ENCODE results near the gene FAAP20. TPM values are rescaled to one million over a fixed set of nuclear protein-coding genes. Genes with fewer than 3 reads are reported as not detected.

FAAP20 gene
- total RNA-seq, 1 donor = 24.8 TPM

DNA sequence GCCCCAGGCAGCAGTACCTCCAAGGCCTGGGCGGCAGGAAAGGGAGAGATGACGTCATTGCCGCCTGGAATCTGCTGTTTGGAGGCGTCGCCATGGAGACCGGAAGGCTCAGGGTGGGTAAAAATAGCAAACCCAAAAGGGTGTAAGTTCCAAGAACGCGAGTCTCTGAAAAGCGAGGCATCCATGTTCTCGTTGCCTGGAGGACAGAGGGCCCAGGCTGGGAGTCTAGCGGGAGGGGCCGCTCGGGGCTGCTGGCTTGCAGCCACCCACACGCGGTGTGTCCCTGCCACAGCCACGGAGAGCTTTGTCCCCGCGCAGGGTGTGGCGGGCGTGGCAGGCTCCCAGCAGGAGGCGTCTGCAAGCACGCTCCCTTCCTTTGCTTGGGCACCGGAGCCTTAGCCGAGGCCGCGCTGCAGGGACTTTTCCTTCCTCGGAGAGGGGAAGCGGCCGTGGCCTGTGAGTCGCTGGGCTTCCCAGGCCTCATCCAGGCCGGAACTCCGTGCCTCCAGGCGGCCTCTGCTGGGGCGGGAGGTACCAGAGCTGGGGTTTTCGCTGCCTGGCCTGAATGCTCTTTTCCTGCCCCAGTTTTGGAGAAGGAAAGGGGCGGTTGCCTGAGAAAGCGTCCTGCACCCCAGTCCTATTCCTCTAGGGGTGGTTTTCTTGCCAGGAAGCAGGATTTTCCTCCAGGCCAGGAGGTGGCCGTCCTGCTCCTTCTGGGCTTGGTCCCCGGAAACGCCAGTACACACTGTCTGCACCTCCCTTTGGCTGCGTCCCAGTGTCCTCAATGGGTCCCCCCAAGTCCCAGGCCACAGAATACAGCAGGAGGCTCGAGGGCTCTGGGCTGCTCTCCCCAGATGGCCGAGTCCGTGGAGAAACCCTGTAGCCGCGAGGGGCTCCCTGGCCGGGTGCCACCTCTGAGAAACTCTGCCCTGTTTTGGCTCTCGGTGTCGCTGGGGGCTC, 18.2 kb upstream of the FAAP20 start:
- DNase-seq (ENCODE audit: low read depth in 2 of 3, low spot score in 2 of 3) = peak in 2 of 3 donors; percentile 85 to 86

DNA sequence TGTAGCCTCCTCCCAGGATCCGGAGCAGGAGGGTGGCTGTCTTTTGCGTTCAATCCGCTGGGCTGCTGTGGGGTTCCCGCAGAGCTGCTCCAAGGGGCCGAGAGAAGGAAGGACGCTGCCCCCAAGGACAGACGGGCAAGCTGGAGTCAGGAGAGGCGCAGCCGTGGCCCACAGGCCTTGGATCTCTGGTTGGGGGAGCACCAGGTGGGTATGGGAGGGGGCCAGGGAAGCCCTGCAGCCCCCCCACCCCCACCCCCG, 17.6 kb upstream of the FAAP20 start:
- DNase-seq (ENCODE audit: low read depth in 2 of 3, low spot score in 2 of 3) = no peak

DNA sequence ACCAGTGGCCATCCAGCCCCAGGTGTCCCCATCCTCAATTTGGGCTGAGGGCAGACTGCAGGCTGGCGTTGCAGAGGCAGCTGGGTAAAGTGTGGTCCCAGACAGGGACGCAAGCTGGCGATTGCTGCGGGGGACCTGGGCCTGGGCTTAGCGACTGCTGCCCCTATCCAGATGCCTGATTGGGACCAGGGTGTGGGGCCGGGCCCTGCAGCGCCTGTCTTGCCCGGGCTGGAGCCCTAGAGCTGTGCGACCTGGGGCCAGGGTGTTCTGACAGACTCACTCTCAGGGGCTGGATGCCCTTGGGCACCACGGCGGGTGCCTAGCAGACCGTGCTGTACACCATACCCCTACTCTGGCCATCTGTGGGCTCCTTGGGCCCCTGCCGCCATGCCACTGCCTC, 16.2 kb upstream of the FAAP20 start:
- DNase-seq (ENCODE audit: low read depth in 2 of 3, low spot score in 2 of 3) = no peak

DNA sequence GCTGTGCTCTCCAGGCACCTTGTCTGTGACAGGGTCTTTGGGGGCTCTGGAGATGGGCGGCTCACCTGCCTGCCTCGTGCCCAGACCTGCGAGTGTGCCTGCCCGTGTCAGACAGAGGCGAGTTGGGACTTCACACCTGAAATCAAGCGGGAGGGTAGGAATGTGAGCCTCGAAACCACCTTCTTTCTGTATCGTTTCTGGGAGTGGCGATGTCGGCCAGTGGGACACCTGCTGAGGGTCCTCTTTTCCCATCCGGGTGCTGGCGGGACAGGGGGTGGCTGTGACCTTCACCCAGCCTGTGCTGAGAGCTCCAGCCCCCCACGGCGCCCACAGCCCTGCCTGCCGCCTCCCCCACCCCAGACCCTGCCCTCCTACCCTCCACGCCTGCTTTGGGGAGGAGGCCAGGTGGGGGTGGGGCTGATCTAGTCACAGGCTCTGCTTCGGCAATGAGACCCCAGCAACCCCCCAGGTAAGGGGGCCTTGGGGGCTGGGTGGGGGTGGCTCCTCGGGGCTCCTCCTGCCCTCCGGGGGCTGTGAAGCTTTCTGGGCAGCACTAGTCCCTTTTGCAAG, 15.6 kb upstream of the FAAP20 start:
- no peak for DNase-seq (ENCODE audit: low read depth in 2 of 3, low spot score in 2 of 3)

DNA sequence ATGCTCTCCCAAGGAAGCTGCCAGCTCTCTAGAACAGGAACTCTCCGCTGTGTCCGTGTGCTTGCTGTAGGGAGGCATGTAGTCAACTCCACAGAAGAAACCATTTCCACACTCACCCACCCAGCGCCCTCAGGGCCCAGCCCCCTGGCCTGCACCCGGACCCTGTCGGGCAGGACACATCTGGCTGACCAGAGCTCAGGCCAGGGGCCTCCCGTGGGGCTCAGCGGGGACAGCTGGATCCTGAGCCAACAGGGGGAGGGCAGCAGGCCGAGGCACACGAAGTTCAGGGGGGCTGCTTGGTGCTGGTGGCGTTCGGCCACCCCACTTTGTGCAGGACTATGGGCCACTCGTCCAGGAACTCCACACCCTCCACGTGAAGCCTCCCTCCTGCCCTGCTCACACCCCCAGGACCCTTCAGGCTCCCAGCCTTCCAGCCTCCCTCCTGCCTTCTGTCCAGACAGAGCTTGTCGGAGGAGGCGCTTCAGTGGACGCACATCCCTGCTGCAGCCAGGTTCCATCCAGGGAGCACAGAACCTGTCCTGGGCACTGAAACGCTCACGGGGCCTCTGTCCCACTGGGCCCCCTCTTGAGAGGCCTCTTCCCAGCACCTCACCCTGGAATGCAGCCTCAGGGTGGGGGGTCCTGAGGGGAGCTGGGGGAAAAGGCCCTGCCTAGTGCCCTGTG, 15.0 kb upstream of the FAAP20 start:
- no peak for DNase-seq (ENCODE audit: low read depth in 2 of 3, low spot score in 2 of 3)

DNA sequence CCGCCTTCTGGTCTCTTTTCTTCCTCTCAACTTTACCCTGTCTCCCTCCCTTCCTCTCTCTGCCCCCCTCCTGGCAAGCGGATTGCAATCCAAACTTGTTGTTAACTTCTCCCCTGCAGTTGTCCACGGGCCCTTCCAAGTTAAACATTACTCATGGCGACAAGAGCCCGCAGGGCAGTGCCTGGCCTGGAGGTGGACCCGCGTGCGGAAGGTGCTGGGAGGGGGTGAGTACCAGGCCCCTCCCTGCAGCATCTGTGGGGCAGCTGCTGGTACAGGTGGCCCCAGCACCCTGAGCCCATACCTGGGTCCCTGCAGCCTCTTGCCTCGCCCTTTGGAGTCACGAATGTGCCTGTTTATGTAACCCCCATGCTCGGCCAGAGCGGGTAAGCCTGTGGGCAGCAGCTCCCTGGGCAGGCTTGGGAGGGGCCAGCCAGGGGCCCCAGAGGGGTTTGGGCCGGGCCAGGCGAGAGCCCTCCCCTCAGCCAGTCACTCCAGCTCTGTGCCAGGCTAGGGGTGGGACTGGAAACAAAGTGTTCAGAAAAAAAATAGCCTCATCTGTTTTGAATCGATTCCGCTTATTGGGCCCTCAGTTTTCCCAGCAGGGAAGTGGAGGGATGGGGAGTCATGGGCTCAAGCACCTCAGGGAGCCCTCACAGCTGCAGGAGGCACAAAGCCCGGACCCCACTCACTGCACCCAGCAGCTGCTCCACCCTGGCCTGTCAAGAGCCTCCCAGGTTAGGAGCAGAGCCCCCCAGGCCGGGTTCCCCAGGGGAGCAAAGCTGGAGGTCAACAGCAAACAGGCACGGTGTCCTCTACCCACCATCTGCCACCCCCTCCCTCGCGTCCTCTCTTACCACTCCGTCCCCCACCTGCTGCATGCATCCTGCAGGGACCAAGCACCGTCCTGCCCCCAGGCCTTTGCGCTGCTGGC, 14.0 kb upstream of the FAAP20 start:
- no peak for DNase-seq (ENCODE audit: low read depth in 2 of 3, low spot score in 2 of 3)

DNA sequence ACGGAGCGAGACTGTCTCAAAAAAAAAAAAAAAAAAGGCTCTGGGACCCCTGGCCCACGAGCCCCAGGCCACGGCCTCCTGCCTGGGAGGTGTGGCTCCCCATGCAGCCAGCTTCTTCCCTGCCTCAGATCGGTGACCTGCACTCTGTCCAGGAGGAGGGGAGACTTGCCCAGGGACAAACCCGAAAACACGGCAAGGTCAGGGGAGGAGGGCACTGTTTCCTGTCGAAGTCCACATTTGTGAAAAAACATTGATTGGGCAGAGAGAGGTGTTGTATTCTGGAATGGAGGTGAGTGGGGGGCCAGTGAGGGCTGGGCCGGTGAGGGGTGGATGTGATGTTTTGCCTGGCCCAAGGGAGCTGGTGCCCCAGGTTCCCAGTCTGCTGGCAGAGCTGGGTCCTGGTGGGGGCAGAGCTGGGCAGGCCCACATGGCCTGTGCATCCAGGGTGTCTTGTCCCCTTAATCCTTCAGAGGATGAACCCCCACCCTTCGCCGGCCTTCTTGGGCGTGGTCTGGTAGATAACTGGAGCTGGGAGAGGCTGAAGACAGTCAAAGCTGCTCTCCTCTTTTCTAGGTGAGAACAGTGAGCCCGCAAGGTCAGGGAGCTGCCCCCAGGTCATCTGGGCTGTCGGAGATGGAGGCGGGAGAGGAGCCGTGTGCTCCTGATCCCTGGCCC, 12.4 kb upstream of the FAAP20 start:
- DNase-seq (ENCODE audit: low read depth in 2 of 3, low spot score in 2 of 3) = no peak

DNA sequence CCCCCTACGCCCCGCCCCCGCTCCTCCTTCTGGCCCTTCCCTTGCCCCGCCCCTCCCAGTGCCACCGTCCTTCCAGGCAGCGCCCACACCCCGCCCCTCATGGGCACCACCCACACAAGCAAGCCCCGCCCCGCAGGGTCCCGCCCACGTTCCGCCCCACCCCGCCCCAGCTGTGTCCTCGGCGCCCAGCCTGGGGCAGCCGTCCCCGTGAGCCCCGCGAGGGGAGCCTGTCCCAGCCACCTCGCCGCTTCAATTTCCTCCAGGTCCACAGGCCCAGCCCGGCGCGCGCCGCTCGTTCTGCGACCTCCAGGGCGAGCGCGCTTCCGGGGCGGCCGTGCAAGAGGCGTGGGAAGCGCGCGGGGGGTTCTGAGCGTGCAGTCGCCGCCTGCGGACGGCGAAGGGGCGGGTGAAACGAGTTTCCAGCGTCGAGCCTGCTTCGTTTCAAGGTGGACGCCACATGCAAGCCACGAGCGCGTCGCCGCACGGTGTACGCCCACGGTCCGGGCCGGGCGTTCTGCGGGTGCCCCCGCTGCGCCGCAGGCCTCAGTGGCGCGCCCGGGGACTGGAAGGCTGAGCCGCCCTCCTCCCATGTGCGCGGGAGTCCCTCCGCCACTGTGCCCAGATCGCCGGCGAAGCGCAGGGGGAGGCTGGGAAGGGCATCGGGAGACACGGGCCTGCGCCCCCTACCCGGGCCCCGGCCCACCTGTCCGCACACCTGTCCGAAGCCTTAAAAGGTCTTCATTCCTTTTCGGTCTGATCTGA, 10.8 kb upstream of the FAAP20 start:
- peak; percentile 83 to 93 (median 92) for DNase-seq (ENCODE audit: low read depth in 2 of 3, low spot score in 2 of 3)

DNA sequence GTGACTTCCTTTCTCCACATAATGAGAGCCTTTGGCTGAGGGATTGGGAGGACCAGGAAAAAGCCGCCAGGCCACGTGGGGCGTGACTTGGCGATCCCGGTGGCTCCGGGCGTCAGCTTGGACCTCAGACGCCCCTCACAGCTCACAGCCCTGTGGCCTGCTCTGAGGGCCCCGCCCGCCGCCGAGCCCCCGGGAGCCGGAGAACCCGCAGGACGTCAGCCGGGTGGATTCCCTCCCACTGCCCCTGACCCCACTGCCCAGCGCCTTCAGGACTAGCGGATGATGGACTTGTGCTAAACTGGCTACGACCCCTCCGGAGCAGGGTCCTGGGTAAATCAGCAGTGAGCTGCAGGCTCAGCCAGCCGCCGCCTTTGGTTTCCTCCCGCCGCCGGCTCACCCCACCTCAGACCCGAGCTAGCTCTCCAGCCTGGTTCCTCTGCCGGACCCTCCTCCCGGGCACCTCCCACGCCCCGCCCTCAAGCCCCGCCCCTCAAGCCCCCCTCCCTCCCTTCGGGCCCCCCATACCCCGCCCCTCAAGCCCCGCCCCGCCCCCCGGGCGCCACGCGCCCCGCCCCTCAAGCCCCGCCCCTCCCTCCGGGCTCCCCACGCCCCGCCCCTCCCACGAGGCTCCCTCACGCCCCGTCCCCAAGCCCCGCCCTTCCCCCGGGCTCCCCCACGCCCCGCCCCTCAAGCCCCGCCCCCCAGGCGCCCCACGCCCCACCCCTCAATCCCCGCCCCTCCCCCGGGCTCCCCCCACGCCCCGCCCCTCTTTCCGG, 10.0 kb upstream of the FAAP20 start:
- peak in 2 of 3 donors; percentile 83 for DNase-seq (ENCODE audit: low read depth in 2 of 3, low spot score in 2 of 3)

DNA sequence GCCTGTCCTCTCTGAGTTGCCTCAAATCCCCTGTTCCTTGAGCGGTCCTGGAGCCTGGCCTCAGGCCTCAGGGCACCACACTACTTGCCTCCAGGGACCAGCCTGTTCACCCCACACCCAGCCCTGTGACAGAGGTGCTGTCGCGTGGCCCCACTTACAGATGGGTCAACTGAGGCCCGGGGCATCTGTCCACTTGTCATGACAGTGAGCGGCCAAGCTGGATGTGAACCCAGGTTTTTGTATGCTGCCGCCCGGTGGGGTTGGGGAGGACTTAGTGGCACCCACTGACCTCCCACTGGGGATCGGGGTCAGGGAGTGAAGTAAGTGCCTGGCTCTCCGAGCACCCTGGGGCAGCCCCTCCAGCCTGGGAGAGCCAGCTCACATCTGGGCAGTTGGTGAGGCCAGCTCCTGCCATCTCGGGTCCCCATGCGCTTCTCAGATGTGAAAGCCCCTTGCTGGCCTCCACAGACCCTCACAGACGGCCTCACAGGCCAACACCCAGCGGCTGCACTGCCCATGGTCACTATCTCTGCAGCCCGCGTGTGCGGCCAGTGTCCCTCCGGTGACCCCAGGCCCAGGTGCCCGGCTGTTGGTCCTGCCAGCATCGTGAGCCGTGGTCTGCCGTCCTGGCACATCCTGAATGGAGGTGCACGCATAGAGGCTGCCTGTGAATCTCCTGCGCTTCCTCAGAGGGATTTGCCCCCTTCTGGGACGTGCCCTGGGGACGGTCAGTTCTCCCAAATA, 9.3 kb upstream of the FAAP20 start:
- no peak for DNase-seq (ENCODE audit: low read depth in 2 of 3, low spot score in 2 of 3)

DNA sequence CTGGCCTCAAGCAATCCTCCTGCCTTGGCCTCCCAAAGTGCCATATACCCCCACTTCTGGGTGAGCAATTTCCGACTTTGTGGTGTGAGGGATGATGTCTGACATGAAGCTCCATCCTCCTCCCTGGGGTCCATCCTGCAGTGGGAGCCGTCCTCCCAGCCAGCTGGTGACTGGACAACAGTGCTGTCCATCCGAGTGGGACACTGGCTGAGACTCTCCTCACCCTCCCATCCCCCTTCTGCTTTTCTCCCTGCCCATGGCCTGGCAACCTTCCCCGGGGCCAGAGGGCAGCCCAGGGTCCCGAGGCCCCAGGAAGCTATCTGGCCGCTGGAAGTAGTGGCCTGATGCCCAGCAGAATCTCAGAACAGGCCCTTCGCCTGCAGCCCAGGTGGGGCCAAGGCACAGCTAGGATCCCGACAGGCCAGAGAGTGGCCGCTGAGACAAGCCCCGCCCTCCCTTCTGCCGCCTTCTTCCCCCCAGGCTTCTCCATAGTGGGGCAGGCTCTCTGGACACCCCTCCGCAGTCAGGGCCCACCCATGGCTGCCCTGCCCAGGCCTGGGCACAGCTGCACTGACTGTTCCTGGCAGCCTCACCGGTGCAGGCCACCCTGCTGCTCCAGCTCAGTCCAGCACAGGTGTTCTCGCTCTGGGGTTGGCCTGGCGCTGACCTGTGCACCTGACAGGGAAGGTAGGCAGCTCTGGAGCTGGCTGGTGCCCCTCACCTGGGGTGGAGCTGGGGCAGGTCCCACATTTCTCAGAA, 8.4 kb upstream of the FAAP20 start:
- DNase-seq (ENCODE audit: low read depth in 2 of 3, low spot score in 2 of 3) = no peak

DNA sequence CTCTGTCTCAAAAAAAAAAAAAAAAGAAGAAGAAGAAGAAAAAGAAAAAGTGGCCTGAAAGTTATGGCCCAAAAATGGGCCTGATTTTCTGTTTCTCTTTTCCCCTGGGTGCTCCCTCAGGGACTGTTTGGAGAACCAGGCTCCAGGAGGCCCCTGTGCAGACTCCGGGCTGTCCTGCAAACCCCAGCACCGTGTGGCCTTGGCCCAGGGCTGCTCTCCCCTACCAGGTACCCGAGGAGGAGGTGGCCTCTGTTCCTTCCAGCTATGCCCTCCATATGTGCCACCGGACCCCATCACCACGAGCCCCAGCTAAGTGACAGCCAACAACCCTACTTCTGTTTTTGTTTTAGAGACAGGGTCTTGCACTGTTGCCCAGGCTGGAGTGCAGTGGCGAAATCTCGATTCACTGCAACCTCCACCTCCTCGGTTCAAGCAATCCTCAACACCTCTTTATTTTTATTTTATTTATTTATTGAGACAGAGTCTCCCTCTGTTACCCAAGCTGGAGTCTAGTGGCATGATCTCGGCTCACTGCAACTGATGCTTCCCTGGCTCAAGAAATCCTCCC, 7.5 kb upstream of the FAAP20 start:
- DNase-seq (ENCODE audit: low read depth in 2 of 3, low spot score in 2 of 3) = no peak

DNA sequence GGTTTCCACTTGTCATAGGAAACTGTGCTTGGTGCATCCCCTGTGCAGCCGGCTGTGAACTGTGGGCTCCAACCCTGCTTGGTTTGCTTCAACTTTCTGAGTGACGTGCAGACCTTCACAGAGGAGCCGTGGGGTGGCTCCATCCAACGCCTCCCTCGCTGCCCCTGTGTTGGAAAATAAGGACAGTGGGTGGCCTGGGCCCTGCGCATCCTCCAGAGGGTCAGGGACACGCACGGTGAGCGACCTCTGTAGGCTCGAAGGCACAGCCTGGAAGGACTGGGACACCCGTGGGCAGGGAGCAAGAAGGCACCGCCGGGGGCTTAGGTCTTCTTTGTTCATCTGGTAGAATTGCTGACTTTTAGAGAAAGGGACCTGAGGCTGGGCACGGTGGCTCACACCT, 6.5 kb upstream of the FAAP20 start:
- DNase-seq (ENCODE audit: low read depth in 2 of 3, low spot score in 2 of 3) = no peak

DNA sequence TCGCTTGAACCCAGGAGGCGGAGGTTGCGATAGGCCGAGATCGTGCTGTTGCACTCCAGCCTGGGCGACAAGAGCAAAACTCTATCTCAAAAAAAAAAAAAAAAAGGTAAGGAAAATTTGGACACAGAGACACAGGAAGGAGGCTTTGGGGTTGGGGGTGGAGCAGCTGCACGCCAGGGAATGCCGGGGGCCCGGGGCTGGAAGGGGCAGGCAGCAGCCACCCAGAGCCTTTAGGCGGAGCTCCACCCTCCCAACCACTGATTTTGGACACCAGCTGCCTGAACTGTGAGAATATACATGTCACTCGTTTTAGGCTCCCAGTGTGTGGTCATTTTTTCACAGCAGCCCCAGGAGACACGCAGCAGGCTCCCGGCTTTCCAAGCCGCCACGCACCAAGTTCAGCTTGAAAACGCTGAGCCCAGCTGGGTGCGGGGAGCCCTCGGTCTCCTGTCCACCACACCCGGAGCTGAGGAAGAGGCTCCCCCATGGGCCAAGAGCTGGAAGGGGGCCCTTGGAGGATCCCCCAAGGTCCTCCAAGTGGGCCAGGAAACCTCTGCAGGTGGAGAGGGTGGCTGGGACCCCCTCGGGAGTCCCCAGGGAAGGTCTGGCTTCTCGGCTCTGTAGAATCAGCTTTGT, 5.9 kb upstream of the FAAP20 start:
- DNase-seq (ENCODE audit: low read depth in 2 of 3, low spot score in 2 of 3) = no peak

DNA sequence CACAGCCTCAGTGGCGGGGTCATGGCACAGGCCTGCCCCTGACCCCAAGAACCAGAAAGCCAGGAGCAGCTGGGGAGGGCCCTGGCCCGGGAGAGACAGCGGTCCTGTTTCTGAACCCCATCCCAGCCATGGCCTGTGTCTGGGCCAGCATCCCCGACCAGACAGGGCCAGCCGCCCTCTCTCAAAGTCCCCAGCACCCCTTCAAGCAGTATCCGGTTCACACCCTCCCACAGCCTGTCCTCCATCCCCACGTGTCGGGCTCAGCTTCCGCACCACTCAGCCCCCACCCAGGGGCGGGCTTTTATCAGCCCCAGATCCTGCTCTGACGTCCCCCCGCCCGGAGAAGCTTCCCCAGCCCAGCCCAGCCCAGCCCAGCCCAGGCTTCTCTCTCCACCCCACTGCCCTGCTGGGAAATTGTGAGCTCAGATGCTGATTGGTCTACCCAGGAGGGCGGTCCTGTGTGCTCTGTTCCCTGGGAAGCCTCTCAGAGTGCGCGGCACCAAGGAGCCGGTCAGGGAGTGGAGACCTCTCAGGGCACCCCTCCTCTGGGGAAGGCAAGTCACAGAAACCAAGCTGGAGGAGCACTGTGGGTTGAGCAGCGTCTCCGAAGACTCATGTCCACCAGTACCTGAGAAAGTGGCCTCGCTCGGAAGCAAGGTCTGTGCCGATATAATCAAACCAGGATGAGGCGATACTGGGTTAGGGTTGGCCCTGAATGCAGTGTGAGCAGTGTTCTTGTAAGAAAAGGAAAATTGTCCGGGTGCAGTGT, 4.7 kb upstream of the FAAP20 start:
- peak in 2 of 3 donors; percentile 89 to 92 for DNase-seq (ENCODE audit: low read depth in 2 of 3, low spot score in 2 of 3)

DNA sequence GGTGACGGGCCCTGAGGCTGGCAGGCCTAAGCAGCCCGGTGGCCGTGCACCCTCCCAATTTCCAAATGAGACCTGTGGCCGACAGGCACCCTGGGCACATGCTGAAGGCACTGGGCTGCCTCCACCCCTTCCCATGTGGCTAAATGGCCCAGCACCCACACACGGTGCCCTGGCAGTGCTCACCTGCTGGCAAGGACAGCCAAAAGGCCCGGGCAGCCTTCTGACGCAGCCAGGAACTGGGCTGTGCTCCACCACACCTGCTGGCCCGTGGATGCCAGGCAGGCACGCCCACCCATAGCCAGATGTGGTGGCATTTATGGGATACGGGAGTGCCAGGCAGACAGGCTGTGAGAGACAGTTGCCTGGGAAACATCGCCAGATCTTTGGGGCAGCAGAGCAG, 4.0 kb upstream of the FAAP20 start:
- DNase-seq (ENCODE audit: low read depth in 2 of 3, low spot score in 2 of 3) = no peak
